Measurements from ENCODE around the gene GOLGA6B.
"Not testable (repeated sequence)": the region's sequence is repeated elsewhere in the genome, so short reads cannot be mapped to it uniquely, and the experiment has no call there.

GOLGA6B gene

GRCh38 chr15:72688697-72689096, 34.2 kb downstream of the GOLGA6B start:
- DNase-seq (ENCODE audit: low spot score in 2 of 2) (no peak), ATAC-seq (no peak)
- Mint-ChIP-seq H3K4me1 (peaks cover 7% of the 10 kb centered on the region), H3K27ac (no peak overlapping the region), H3K9me3 (no peaks in the 10 kb centered on the region), H3K4me3 (no peak overlapping the region), H3K36me3 (no peaks in the 10 kb centered on the region)

GRCh38 chr15:72690938-72691337, 36.4 kb downstream of the GOLGA6B start:
- DNase-seq (ENCODE audit: low spot score in 2 of 2) (no peak), ATAC-seq (no peak)
- Mint-ChIP-seq H3K27ac (no peak overlapping the region), H3K9me3 (no peaks in the 10 kb centered on the region), H3K36me3 (no peaks in the 10 kb centered on the region), H3K4me3 (no peak overlapping the region), H3K4me1 (peaks cover 12% of the 10 kb centered on the region)

GRCh38 chr15:72698938-72699337, 44.4 kb downstream of the GOLGA6B start:
- DNase-seq (ENCODE audit: low spot score in 2 of 2): no peak
- Mint-ChIP-seq H3K9me3 (no peaks in the 10 kb centered on the region), H3K4me1 (peaks cover 5% of the 10 kb centered on the region), H3K4me3 (no peak overlapping the region), H3K36me3 (no peaks in the 10 kb centered on the region), H3K27ac (no peak overlapping the region)
- ATAC-seq: no peak

- Mint-ChIP-seq H3K4me3 (no peak overlapping the region), H3K9me3 (no peaks in the 10 kb centered on the region), H3K4me1 (no peaks in the 10 kb centered on the region), H3K36me3 (no peaks in the 10 kb centered on the region), H3K27ac (no peak overlapping the region)
- DNase-seq (ENCODE audit: low spot score in 2 of 2) (no peak), ATAC-seq (no peak)
Measured at GRCh38 chr15:72700076-72700475, 45.6 kb downstream of the GOLGA6B start.

GRCh38 chr15:72706266-72706665, 51.8 kb downstream of the GOLGA6B start:
- H3K4me1 Mint-ChIP-seq: peaks cover 6% of the 10 kb centered on the region
- DNase-seq (ENCODE audit: low spot score in 2 of 2): no peak
- H3K4me3 Mint-ChIP-seq: no peak overlapping the region
- no peaks in the 10 kb centered on the region for H3K9me3 Mint-ChIP-seq
- H3K36me3 Mint-ChIP-seq: peaks cover 12% of the 10 kb centered on the region
- H3K27ac Mint-ChIP-seq: no peak overlapping the region
- no peak for ATAC-seq

- H3K4me3 Mint-ChIP-seq; DNase-seq (ENCODE audit: low spot score in 2 of 2); ATAC-seq; H3K9me3 Mint-ChIP-seq; H3K27ac Mint-ChIP-seq; H3K4me1 Mint-ChIP-seq: not testable (repeated sequence)
- H3K36me3 Mint-ChIP-seq: peaks cover 33% of the 10 kb centered on the region
Measured at GRCh38 chr15:72708551-72709303, 54.2 kb downstream of the GOLGA6B start.
